Fibroblast of lung (primary cell): ENCODE results near the gene SUN3. TPM values are rescaled to one million over a fixed set of nuclear protein-coding genes. Genes with fewer than 3 reads are reported as not detected.
"Not testable (repeated sequence)": the region's sequence is repeated elsewhere in the genome, so short reads cannot be mapped to it uniquely, and the experiment has no call there.

Source experiments
- DNase-seq, 2 donors: peaks; one replicate each; pipeline versions ENCODE4 v3.0.0 to v3.0.0-alpha.2; 2010; ENCODE audit warnings: low read depth in 2 of 2
- H2AFZ ChIP-seq: 2 replicates; pipeline ENCODE4 v1.5.1; 2012; ENCODE audit warnings: low read length, control low read depth, inconsistent platforms
- H3K27ac ChIP-seq: 2 replicates; pipeline ENCODE4 v1.5.1; 2011; ENCODE audit warnings: low read length, control low read depth; ENCODE audit not compliant: insufficient read depth
- H3K27me3 ChIP-seq: 2 replicates; pipeline ENCODE4 v1.5.1; 2011; ENCODE audit warnings: mild to moderate bottlenecking, low read length; ENCODE audit not compliant: control insufficient read depth, insufficient read depth
- H3K36me3 ChIP-seq: 2 replicates; pipeline ENCODE4 v1.5.1; 2011; ENCODE audit warnings: low read length; ENCODE audit not compliant: control insufficient read depth, insufficient read depth
- H3K4me1 ChIP-seq: 2 replicates; pipeline ENCODE4 v1.5.1; 2011; ENCODE audit warnings: low read length; ENCODE audit not compliant: control insufficient read depth, insufficient read depth; ENCODE audit errors: extremely low read depth
- H3K4me2 ChIP-seq: 2 replicates; pipeline ENCODE4 v1.5.1; 2011; ENCODE audit warnings: low read length, control low read depth; ENCODE audit not compliant: insufficient read depth; ENCODE audit errors: extremely low read depth
- H3K4me3 ChIP-seq, 4 experiments: fragments of 200-600 bp in 1 of 4; sonication (generic) in 1 of 4; replicated peaks in 1 of 4; 2 replicates each; pipeline ENCODE4 v1.5.1; 2011 to 2016; ENCODE audit warnings: low read length in 4 of 4, low read depth in 3 of 4, mild to moderate bottlenecking in 3 of 4, control low read depth in 2 of 4, inconsistent platforms in 1 of 4, mixed read lengths in 1 of 4; ENCODE audit not compliant: insufficient read depth in 1 of 4; ENCODE audit errors: control extremely low read depth in 1 of 4
- H3K79me2 ChIP-seq: 2 replicates; pipeline ENCODE4 v1.5.1; 2012; ENCODE audit warnings: mild to moderate bottlenecking, low read length, inconsistent platforms; ENCODE audit not compliant: control insufficient read depth, insufficient read depth
- H3K9ac ChIP-seq: 2 replicates; pipeline ENCODE4 v1.5.1; 2011; ENCODE audit warnings: mild to moderate bottlenecking, low read length, control low read depth; ENCODE audit not compliant: insufficient read depth
- H3K9me3 ChIP-seq: 2 replicates; pipeline ENCODE4 v1.5.1; 2012; ENCODE audit warnings: low read depth, low read length; ENCODE audit not compliant: control insufficient read depth, insufficient read depth
- H4K20me1 ChIP-seq: 2 replicates; pipeline ENCODE4 v1.5.1; 2011; ENCODE audit warnings: low read length; ENCODE audit not compliant: control insufficient read depth, insufficient read depth; ENCODE audit errors: extremely low read depth
- CTCF ChIP-seq, 2 donors: IDR thresholded peaks in 1 of 2; conservative IDR thresholded peaks in 1 of 2; 1 replicate in 1 of 2; 2 replicates in 1 of 2; pipeline ENCODE4 v1.5.1; 2011 to 2012; ENCODE audit warnings: low read length in 2 of 2, control low read depth in 1 of 2, inconsistent platforms in 1 of 2, low read depth in 1 of 2, mild to moderate bottlenecking in 1 of 2
- EZH2 ChIP-seq: IDR thresholded peaks from 2 replicates; pipeline ENCODE4 v1.5.1; 2012; ENCODE audit warnings: low read length, control low read depth, mild to moderate bottlenecking; ENCODE audit errors: missing control alignments
- polyA plus RNA-seq, 2 donors: library from polyadenylated mRNA; depleted of rRNA in 1 of 2; stranded (reverse) in 1 of 2; unstranded in 1 of 2; fragments of >200 nt; gene quantifications; 2 replicates each; pipeline ENCODE4 v1.2.1, GENCODE V29; 2011 to 2012; ENCODE audit warnings: missing spikeins in 1 of 2
- total RNA-seq: library from RNA; depleted of rRNA; stranded (reverse); fragments of >200 nt; gene quantifications from 2 replicates; pipeline ENCODE4 v1.2.1, GENCODE V29; 2014

SUN3 gene
- total and polyA plus RNA-seq, 2 donors (not counting 1 experiment from before 2014, with no cell fraction given), result not detected

GRCh38 chr7:47945261-47946015 lies 83.5 kb downstream of the SUN3 start:
- Histone ChIP-seq H3K9me3 (no peaks in the 10 kb centered on the region), H3K4me3 (no peak overlapping the region), H3K27ac (no peak overlapping the region), H3K4me2 (no peak overlapping the region), H3K79me2 (no peaks in the 10 kb centered on the region), H2AFZ (no peak overlapping the region), H4K20me1 (no peaks in the 10 kb centered on the region), H3K36me3 (no peaks in the 10 kb centered on the region), H3K9ac (no peak overlapping the region), H3K27me3 (no peaks in the 10 kb centered on the region), H3K4me1 (peaks cover 15% of the 10 kb centered on the region)
- TF ChIP-seq EZH2 (no peak), CTCF (conservative IDR thresholded peaks at IDR 0.05 in 1 of 2, IDR thresholded peaks at IDR 0.05 in 1 of 2; ENCODE audit: low read depth in 1 of 2, low read length in 2 of 2) (peak; percentile 71 to 83)
- peak; percentile 41 to 71 for DNase-seq

GRCh38 chr7:47944536-47945260 lies 84.2 kb downstream of the SUN3 start:
- Histone ChIP-seq H3K79me2 (no peaks in the 10 kb centered on the region), H3K36me3 (no peaks in the 10 kb centered on the region), H2AFZ (no peak overlapping the region), H3K4me3 (no peak overlapping the region), H3K4me1 (peaks cover 20% of the 10 kb centered on the region), H3K27ac (no peak overlapping the region), H3K27me3 (no peaks in the 10 kb centered on the region), H3K9me3 (no peaks in the 10 kb centered on the region), H3K9ac (no peak overlapping the region), H4K20me1 (no peaks in the 10 kb centered on the region), H3K4me2 (no peak overlapping the region)
- no peak for TF ChIP-seq EZH2
- TF ChIP-seq CTCF (conservative IDR thresholded peaks at IDR 0.05 in 1 of 2, IDR thresholded peaks at IDR 0.05 in 1 of 2; ENCODE audit: low read depth in 1 of 2, low read length in 2 of 2), result no peak
- DNase-seq, result no peak

- H3K27ac ChIP-seq, result no peak overlapping the region
- H3K36me3 ChIP-seq, result no peaks in the 10 kb centered on the region
- no peaks in the 10 kb centered on the region for H3K27me3 ChIP-seq
- no peaks in the 10 kb centered on the region for H3K79me2 ChIP-seq
- no peaks in the 10 kb centered on the region for H4K20me1 ChIP-seq
- H3K9me3 ChIP-seq, result no peaks in the 10 kb centered on the region
- no peak overlapping the region for H3K4me2 ChIP-seq
- peaks cover 20% of the 10 kb centered on the region for H3K4me1 ChIP-seq
- no peak for DNase-seq
- no peak overlapping the region for H3K4me3 ChIP-seq
- TF ChIP-seq EZH2 (no peak), CTCF (conservative IDR thresholded peaks at IDR 0.05 in 1 of 2, IDR thresholded peaks at IDR 0.05 in 1 of 2; ENCODE audit: low read depth in 1 of 2, low read length in 2 of 2) (no peak)
- H3K9ac ChIP-seq, result no peak overlapping the region
- H2AFZ ChIP-seq, result peak overlapping the region; percentile 24
Measured at GRCh38 chr7:47943676-47944474, 85.0 kb downstream of the SUN3 start.

- not testable (repeated sequence) for H2AFZ ChIP-seq, H3K4me2 ChIP-seq, H3K79me2 ChIP-seq, H3K27me3 ChIP-seq, H3K9ac ChIP-seq, DNase-seq, H3K4me3 ChIP-seq, H3K36me3 ChIP-seq, H3K9me3 ChIP-seq, H3K27ac ChIP-seq, H4K20me1 ChIP-seq
- peaks cover 20% of the 10 kb centered on the region for H3K4me1 ChIP-seq
Measured at GRCh38 chr7:47942651-47943050, 86.3 kb downstream of the SUN3 start.
